ENCODE results near the gene WDR74. TPM values are rescaled to one million over a fixed set of nuclear protein-coding genes. Genes with fewer than 3 reads are reported as not detected.
A peak's percentile ranks its signal among the peaks of the same experiment; 100 is the strongest.

WDR74 gene
- total and polyA plus RNA-seq, 9 of the 15 experiments (the other 6 are each of a cell fraction or from before 2014, with no cell fraction given): 32.7 to 210 (median 114) TPM

- TF ChIP-seq RAD21 (CRISPR knock-in tag; conservative IDR thresholded peaks at IDR 0.05 in 1 of 2, IDR thresholded peaks at IDR 0.05 in 1 of 2): 0 out of 4 replicates have a peak, but pooled peaks of 1 of the 2 experiments have one; percentile 4
Measured at GRCh38 chr11:62792202-62792575, 47.2 kb downstream of the WDR74 start (continued).

GRCh38 chr11:62791501-62792201 lies 47.7 kb downstream of the WDR74 start, which contains the start of gene TMEM223:
TSS of gene TMEM223 (minus strand) at chr11:62792006. CDS start at chr11:62791994, 12 bp downstream.
- peaks cover 50% of the 10 kb centered on the region for H3K79me2 ChIP-seq (ENCODE audit: control insufficient read depth, insufficient read depth, low read length)
- ChIA-PET POLR2A (interaction anchor here (0.7 to 11.4 kb wide), 12 partner anchors 11 to 217 kb away, joined by 3 to 116 read pairs (median 4); partner anchors contain the start of genes NXF1, STX5, WDR74 and ZBTB3), CTCF (ENCODE audit: low intra/inter-chr PET ratio) (no interaction called here)
- in situ Hi-C loops (cut with MboI) (no loop called here), intact Hi-C loops (cut with micrococcal nuclease) (no loop called here)
- DNase-seq (ENCODE audit: extremely low read depth in 1 of 4, low spot score in 3 of 4): peak; percentile 84 to 92 (median 89)
- peak; percentile 89 for ATAC-seq
- no TSS peak for BruUV-seq (replicated peaks)
- H3K36me3 ChIP-seq (ENCODE audit: control insufficient read depth, insufficient read depth, low read length): peaks cover 75% of the 10 kb centered on the region
- peaks cover 27% of the 10 kb centered on the region in 2 experiments for H3K4me1 ChIP-seq (replicated peaks in 1 of 2; ENCODE audit: control insufficient read depth in 2 of 2, insufficient read depth in 2 of 2, low read length in 2 of 2)
- peak within 1 kb of the TSS; percentile 91 for H3K27ac ChIP-seq (ENCODE audit: extremely low read depth, low read depth, low read length)
- no peaks in the 10 kb centered on the region for H3K9me1 ChIP-seq (ENCODE audit: control insufficient read depth, insufficient read depth, low read length)
- peak within 1 kb of the TSS; percentile 95 for H3K4me2 ChIP-seq (ENCODE audit: insufficient read depth, low read length)
- peak; percentile 86 for FAIRE-seq
- H3K27me3 ChIP-seq (ENCODE audit: control insufficient read depth in 2 of 2, insufficient read depth in 2 of 2, low read length in 2 of 2): no peaks in the 10 kb centered on the region
- peak within 1 kb of the TSS; percentile 100 for H3K4me3 ChIP-seq
- H4K20me1 ChIP-seq (replicated peaks; ENCODE audit: control insufficient read depth, insufficient read depth, low read length): no peaks in the 10 kb centered on the region
- H3K9me3 ChIP-seq (replicated peaks; ENCODE audit: control insufficient read depth, insufficient read depth, low read depth, low read length): no peaks in the 10 kb centered on the region
- H2AFZ ChIP-seq (ENCODE audit: low read depth, low read length): peak within 1 kb of the TSS; percentile 90
- H3K9ac ChIP-seq (ENCODE audit: insufficient read depth in 1 of 2, low read depth in 2 of 2, low read length in 2 of 2): peak within 1 kb of the TSS; percentile 84 to 96
- WGBS (ENCODE audit: insufficient coverage, low coverage, missing lambda C conversion rate): 1% methylated on average over 55 of the region's 58 CpGs
- TF ChIP-seq NFIC (IDR thresholded peaks at IDR 0.05) (peak; percentile 46; the same call in 1 of the 2 replicates), MXI1 (IDR thresholded peaks at IDR 0.05; ENCODE audit: low read depth, low read length) (peak; percentile 47; the same call in 1 of the 2 replicates), HMGXB4 (CRISPR knock-in tag; IDR thresholded peaks at IDR 0.05) (peak; percentile 90; the same call in 1 of the 2 replicates), POLR2A (conservative IDR thresholded peaks at IDR 0.05) (peak; percentile 96), ZNF121 (CRISPR knock-in tag; conservative IDR thresholded peaks at IDR 0.05) (no peak), E2F8 (IDR thresholded peaks at IDR 0.05; ENCODE audit: low read depth, partially characterized antibody) (peak; percentile 79), NFIX (CRISPR knock-in tag; IDR thresholded peaks at IDR 0.05; ENCODE audit: low read depth) (no peak), MXD1 (CRISPR knock-in tag; IDR thresholded peaks at IDR 0.05; ENCODE audit: borderline replicate concordance, poor library complexity, severe bottlenecking) (peak; percentile 66), ILF3 (IDR thresholded peaks at IDR 0.05; ENCODE audit: borderline replicate concordance) (peak; percentile 52; the same call in 1 of the 2 replicates), HIVEP1 (CRISPR knock-in tag; IDR thresholded peaks at IDR 0.05) (no peak), VEZF1 (CRISPR knock-in tag; IDR thresholded peaks at IDR 0.05) (peak; percentile 90)

Data from K562 (cell line).